22Rv1 (cell line): ENCODE measurements around the gene CMIP.

Experiments
- H3K27ac ChIP-seq: fragments of 450-650 bp; 2 replicates; pipeline ENCODE4 v1.5.1; 2017
- ZFX ChIP-seq: fragments of 450-650 bp; IDR thresholded peaks from 2 replicates; pipeline ENCODE4 v1.6.1; 2017; ENCODE audit warnings: antibody characterized with exemption, borderline replicate concordance
- TF ChIP-seq, protein P1 (sequence below): fragments of 450-650 bp; IDR thresholded peaks from 2 replicates; pipeline ENCODE4 v1.5.1; 2017; ENCODE audit warnings: mild to moderate bottlenecking

Gene CMIP

DNA sequence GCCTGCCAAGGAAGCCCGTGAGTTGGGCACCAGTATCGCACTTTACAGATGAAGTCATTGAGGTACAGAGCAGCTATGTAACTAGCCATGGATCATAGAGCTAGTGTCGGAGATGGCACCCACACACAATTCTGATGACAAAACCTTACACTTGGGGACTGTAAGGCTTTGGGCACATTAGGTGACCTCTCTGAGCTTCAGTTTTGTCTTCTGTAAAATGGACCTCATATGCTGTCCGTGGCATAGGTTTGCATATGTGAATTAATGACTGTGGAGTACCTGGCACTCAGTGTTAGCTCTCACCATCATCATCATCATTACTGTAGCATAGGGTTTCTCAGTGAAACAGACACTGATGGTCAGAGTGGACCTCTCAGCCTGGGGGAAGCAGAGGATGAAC is 50.3 kb downstream of the CMIP start:
- H3K27ac ChIP-seq: no peak overlapping the region
- TF ChIP-seq ZFX: no peak
- TF ChIP-seq, protein P1, sequence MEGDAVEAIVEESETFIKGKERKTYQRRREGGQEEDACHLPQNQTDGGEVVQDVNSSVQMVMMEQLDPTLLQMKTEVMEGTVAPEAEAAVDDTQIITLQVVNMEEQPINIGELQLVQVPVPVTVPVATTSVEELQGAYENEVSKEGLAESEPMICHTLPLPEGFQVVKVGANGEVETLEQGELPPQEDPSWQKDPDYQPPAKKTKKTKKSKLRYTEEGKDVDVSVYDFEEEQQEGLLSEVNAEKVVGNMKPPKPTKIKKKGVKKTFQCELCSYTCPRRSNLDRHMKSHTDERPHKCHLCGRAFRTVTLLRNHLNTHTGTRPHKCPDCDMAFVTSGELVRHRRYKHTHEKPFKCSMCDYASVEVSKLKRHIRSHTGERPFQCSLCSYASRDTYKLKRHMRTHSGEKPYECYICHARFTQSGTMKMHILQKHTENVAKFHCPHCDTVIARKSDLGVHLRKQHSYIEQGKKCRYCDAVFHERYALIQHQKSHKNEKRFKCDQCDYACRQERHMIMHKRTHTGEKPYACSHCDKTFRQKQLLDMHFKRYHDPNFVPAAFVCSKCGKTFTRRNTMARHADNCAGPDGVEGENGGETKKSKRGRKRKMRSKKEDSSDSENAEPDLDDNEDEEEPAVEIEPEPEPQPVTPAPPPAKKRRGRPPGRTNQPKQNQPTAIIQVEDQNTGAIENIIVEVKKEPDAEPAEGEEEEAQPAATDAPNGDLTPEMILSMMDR: no peak

DNA sequence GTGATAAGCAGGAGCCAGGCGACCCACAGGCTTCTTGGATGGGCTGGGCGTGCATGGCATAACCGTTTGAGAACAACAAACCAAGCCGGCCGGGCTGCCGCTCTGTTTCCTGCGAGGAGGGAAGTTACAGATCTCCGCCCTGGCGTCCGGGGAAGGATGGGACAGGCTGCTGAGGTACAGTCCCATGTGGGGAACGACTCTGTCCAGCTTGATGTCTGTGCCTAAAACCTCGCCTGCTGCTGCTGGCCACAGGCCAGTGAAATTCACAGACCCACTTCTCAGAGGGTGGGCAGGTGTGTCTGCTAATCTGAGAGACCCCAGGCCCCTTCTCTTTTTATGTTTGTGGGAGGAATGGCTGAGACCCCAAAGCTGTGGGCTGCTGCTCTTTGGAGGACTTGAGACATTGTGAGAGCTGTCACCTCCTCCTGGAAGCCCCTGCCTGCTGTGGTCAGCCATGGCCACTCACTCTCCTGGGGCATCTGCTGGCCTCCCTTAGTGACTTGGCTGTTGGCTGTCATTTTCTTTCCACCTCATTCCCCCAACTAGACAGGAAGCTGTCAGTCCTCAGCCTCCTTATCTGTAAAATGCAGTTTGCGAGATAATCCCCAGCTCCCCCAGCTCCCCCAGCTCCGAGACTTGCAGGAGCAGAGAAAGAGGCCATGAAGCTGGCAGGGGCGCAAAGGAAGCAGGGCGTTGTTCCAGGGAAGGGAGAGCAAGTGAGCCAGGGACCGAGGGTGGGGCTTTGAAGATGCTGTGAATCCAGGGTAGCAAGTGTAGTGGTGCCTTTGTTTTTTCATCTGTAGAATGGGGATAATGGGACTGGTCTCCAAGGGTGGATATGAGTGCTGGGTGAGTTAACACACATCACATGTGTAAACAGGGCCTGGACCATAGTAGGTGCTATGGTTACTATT is 51.0 kb downstream of the CMIP start:
- no peak for TF ChIP-seq ZFX
- TF ChIP-seq, protein P1: no peak
- H3K27ac ChIP-seq: no peak overlapping the region

DNA sequence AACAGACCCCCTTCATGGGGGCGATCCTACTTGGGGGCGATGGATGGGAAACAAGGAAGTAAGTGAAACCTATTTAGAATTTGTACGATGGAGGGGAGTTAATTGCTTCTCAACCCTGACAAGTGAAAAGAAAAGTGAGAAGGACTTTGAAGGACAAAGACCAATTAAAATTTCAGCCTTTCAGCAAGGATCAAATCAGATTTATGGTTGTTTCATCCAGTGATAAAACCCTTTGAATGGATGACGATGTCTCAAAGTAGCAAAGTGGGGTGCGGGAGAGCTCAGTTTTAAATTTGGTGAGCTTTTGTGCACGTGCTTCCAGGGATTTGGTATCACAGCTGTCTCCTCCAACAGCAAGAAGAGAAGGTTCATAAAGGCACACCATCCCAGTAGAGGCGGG is 51.7 kb downstream of the CMIP start:
- H3K27ac ChIP-seq: no peak overlapping the region
- no peak for TF ChIP-seq ZFX
- TF ChIP-seq, protein P1: no peak

DNA sequence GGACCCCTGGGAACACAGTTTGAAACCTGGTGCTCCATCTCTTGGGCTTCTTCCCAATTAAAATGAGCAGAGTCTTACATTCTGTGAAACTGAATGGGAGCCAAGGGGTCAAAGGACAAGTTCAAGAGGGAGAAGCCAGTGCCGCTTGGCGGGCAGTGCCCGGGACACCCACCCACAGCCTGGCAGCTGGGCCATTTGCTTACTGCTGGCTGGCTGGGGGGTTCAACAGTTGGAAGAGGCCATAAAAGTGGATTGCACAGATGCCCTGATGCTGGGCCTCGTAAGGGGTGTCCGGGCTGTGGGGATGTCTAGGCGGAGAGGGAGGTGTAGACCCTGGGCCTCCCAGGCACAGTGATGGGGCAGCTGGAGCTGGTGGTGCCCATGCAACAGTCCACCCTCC is 52.1 kb downstream of the CMIP start:
- TF ChIP-seq, protein P1: no peak
- TF ChIP-seq ZFX: no peak
- H3K27ac ChIP-seq: no peak overlapping the region

DNA sequence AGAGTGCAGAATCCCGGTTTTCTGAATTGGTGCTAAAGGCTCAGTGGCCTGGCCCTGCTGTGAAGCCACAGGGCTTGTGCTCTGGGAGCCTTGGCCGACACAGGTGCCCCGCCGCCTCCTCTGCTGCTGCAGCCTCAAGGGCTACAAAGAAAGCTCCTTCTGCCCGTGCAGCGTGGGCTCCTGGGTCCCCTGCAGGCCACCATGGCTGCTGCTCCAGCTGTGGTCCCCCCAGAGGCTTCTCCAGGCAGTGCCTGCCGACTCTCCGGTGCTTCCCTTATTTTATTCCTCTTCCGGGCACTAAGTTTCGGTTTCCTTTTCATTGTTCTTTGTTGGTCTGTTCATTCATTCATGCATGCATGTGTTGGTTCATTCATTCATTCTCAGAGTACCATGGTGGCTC is 53.1 kb downstream of the CMIP start:
- H3K27ac ChIP-seq: no peak overlapping the region
- no peak for TF ChIP-seq ZFX
- TF ChIP-seq, protein P1: no peak

DNA sequence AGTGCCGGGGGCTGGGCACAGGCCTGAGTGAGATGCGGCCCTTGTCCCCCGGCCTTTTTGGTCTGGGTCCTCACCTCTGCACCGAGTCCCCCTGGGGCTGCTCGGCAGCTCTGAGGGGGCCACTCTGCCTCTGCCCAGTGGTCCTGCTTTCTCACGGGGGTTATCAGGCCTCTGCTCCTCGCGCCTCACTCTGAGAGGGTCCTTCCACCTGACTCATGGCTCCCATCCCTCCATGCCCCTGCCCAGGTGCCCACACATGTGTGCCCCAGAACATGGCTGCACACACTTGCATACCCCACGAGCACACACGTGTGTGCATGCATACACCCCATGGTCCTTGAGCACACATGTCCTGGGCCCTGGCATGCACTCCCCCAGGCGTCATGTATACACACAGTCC is 53.7 kb downstream of the CMIP start:
- TF ChIP-seq, protein P1: no peak
- TF ChIP-seq ZFX: no peak
- no peak overlapping the region for H3K27ac ChIP-seq

DNA sequence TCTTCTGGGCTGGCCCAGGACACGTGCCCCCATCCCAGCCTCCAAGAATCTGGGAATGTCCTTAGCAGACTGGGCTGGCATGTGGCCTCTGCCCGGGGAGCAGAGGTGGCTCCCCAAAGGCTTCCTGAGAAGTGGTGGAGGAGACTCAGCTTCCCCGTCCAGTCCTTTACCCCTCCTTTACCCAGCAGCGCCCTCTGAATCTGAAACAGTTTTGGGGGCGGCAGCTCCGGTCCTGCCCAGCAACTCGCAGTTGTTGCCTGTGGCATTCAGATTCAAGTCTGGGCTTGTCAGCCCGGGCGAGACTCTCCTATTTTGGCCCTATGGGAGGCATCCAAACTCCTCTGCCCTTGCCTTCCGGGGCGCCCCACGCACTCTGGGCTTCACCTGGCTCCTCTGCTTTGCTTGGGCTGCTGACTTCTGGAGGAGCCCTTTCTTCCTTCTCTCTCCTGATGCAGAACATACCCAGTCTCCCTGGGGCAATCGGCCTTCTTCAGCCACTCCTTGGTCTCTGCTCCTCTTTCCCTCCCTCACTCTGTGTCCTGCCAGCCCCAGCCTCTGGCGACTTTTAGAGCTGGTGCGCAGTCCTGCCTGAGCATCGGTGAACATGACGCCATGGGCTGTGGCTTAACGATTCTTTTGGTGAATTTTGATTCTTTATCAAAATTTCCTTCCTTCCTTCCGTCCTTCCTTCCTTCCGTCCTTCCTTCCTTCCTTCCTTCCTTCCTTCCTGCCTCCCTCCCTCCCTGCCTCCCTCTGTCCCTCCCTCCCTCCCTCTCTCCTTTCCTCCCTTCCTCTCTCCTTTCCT is 55.2 kb downstream of the CMIP start:
- TF ChIP-seq, protein P1: no peak
- TF ChIP-seq ZFX: no peak

More for the DNA sequence above, 55.2 kb downstream of the CMIP start:
- H3K27ac ChIP-seq: no peak overlapping the region
